ENCODE data around the gene TPX2.

TPX2 gene

DNA sequence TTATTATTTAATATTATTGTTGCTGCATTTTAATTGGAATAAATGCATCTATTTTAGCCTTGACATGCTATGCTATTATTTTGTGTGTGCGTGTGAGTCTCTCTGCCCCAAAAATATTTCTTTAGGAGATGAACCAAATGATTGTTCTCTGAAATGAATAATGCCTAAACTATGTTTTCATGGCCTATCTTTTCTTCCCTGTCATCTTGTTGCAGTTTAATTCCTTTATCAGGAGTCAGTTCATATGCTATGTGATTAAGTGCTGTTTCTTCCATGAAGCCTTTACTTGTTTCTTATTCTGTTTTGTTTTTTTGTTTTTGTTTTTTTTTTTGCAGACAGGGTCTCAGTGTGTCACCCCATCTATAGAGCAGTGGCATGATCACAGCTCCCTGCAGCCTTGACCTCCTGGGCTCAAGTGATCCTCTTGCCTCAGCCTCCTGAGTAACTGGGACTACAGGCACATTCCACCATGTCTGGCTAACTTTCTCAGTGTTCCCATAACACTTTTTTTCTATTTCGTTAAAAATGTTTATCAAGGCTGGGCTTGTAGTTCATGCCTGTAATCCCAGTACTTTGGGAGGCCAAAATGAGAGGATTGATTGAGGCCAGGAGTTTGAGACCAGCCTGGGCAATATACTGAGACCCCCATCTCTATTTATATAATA is 25.7 kb downstream of the TPX2 start:
- TF ChIP-seq, protein P1, sequence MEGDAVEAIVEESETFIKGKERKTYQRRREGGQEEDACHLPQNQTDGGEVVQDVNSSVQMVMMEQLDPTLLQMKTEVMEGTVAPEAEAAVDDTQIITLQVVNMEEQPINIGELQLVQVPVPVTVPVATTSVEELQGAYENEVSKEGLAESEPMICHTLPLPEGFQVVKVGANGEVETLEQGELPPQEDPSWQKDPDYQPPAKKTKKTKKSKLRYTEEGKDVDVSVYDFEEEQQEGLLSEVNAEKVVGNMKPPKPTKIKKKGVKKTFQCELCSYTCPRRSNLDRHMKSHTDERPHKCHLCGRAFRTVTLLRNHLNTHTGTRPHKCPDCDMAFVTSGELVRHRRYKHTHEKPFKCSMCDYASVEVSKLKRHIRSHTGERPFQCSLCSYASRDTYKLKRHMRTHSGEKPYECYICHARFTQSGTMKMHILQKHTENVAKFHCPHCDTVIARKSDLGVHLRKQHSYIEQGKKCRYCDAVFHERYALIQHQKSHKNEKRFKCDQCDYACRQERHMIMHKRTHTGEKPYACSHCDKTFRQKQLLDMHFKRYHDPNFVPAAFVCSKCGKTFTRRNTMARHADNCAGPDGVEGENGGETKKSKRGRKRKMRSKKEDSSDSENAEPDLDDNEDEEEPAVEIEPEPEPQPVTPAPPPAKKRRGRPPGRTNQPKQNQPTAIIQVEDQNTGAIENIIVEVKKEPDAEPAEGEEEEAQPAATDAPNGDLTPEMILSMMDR (IDR thresholded peaks at IDR 0.05; ENCODE audit: low read depth, low read length), result no peak
- TF ChIP-seq MYC (IDR thresholded peaks at IDR 0.05; ENCODE audit: low read depth, low read length) (no peak), POLR2A (IDR thresholded peaks at IDR 0.05; ENCODE audit: extremely low read depth, insufficient read length) (no peak)
- TF ChIP-seq, protein P2, sequence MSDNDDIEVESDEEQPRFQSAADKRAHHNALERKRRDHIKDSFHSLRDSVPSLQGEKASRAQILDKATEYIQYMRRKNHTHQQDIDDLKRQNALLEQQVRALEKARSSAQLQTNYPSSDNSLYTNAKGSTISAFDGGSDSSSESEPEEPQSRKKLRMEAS (IDR thresholded peaks at IDR 0.05; ENCODE audit: low read depth, low read length), result no peak
- no peak overlapping the region for H3K4me3 ChIP-seq (ENCODE audit: low read depth, low read length)
- DNase-seq (ENCODE audit: low read depth), result no peak

DNA sequence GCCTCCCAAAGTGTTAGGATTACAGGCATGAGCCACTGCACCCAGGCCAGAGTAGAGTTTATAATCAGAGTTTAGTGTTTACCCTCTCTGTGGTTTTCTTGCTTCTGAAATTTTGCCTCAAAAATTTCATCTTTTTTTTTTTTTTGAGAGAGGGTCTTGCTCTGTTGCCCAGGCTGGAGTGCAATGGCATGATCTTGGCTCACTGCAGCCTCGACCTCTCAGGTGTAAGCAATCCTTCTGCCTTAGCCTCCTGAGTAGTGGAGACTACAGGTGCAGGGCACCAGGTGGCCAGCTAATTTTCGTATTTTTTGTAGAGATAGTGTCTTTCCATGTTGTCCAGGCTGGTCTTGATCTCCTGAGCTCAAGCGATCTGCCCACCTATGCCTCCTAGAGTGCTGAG is 28.7 kb downstream of the TPX2 start:
- TF ChIP-seq, protein P1 (IDR thresholded peaks at IDR 0.05; ENCODE audit: low read depth, low read length), result no peak
- TF ChIP-seq MYC (IDR thresholded peaks at IDR 0.05; ENCODE audit: low read depth, low read length) (no peak), POLR2A (IDR thresholded peaks at IDR 0.05; ENCODE audit: extremely low read depth, insufficient read length) (no peak)
- TF ChIP-seq, protein P2 (IDR thresholded peaks at IDR 0.05; ENCODE audit: low read depth, low read length), result no peak
- no peak overlapping the region for H3K4me3 ChIP-seq (ENCODE audit: low read depth, low read length)
- no peak for DNase-seq (ENCODE audit: low read depth)

DNA sequence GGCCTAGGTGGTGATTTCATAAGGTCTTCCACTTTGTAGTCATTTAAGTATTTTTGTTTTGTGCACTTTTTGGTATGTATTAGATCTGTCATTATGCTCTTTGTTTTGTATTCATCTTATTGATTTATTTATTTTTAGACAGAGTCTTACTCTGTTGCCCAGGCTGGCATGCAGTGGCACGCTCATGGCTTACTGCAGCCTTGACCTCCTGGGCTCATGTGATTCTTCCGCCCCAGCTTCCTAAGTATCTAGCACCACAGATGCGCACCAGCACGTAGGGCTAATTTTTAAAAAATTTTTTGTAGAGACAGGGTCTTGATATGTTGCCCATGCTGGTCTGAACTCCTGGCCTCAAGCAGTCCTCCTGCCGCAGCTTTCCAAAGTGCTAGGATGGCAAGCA is 30.6 kb downstream of the TPX2 start:
- no peak overlapping the region for H3K4me3 ChIP-seq (ENCODE audit: low read depth, low read length)
- DNase-seq (ENCODE audit: low read depth), result no peak
- TF ChIP-seq POLR2A (IDR thresholded peaks at IDR 0.05; ENCODE audit: extremely low read depth, insufficient read length) (no peak), MYC (IDR thresholded peaks at IDR 0.05; ENCODE audit: low read depth, low read length) (no peak)
- TF ChIP-seq, protein P2 (IDR thresholded peaks at IDR 0.05; ENCODE audit: low read depth, low read length), result no peak
- TF ChIP-seq, protein P1 (IDR thresholded peaks at IDR 0.05; ENCODE audit: low read depth, low read length), result no peak

DNA sequence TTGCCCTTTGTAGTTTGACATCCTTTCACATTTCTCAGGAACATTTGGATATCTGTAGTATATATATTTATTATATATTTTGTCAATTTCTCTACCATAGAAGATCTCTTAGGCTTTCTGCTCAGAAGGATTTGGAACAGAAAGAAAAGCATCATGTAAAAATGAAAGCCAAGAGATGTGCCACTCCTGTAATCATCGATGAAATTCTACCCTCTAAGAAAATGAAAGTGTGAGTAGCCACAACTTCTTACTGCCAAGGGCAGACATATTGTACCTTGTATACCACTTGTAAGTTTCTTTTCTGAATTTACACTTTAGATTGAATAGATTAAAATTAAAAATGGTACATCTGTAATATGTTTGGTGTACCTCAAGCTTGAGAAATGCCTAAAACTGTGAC is 31.2 kb downstream of the TPX2 start:
- no peak for DNase-seq (ENCODE audit: low read depth)
- TF ChIP-seq MYC (IDR thresholded peaks at IDR 0.05; ENCODE audit: low read depth, low read length) (no peak), POLR2A (IDR thresholded peaks at IDR 0.05; ENCODE audit: extremely low read depth, insufficient read length) (no peak)
- no peak overlapping the region for H3K4me3 ChIP-seq (ENCODE audit: low read depth, low read length)

DNA sequence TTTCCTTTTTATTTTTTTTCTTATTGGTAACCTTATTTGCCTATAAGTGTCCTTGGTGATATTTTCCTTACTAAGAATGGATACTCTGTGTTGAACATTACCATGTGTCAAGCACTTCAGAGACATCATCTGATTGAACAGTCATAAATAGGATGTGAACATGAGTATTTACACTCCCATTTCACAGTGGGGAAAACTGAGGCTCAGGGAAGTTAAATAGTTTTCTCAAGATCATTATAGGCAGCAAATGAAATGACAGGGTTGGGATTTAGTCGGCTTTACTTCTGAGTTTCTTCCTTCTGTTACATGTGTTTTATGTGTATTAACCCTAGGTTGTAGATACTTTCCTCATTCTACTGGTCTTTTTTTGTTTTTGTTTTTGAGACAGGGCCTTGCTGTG is 35.3 kb downstream of the TPX2 start:
- no peak for DNase-seq (ENCODE audit: low read depth)
- TF ChIP-seq MYC (IDR thresholded peaks at IDR 0.05; ENCODE audit: low read depth, low read length) (no peak), POLR2A (IDR thresholded peaks at IDR 0.05; ENCODE audit: extremely low read depth, insufficient read length) (no peak)
- TF ChIP-seq, protein P2 (IDR thresholded peaks at IDR 0.05; ENCODE audit: low read depth, low read length), result no peak
- TF ChIP-seq, protein P1 (IDR thresholded peaks at IDR 0.05; ENCODE audit: low read depth, low read length), result no peak
- H3K4me3 ChIP-seq (ENCODE audit: low read depth, low read length), result no peak overlapping the region

DNA sequence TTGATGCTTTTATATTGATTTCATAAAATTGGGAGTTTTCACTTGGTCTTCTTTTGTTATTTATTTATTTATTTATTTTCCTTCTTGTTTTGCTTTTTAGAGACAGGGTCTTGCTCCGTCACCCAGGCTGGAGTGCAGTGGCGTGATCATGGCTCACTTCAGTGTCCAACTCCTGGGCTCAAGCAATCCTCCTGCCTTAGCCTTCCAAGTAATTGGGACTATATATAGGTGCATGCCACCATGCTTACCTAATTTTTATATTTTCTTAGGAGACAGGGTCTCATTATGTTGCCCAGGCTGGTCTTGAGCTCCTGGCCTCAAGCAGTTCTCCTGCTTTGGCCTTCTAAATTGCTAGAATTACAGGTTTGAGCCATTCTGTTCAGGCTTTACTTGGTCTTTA is 41.7 kb downstream of the TPX2 start:
- H3K4me3 ChIP-seq (ENCODE audit: low read depth, low read length), result no peak overlapping the region
- DNase-seq (ENCODE audit: low read depth), result no peak
- TF ChIP-seq MYC (IDR thresholded peaks at IDR 0.05; ENCODE audit: low read depth, low read length) (no peak), POLR2A (IDR thresholded peaks at IDR 0.05; ENCODE audit: extremely low read depth, insufficient read length) (no peak)
- TF ChIP-seq, protein P2 (IDR thresholded peaks at IDR 0.05; ENCODE audit: low read depth, low read length), result no peak
- TF ChIP-seq, protein P1 (IDR thresholded peaks at IDR 0.05; ENCODE audit: low read depth, low read length), result no peak
